B cell (primary cell): ENCODE data around the gene PLG.

Experiments used
- CTCF ChIP-seq: fragments of 200-600 bp; IDR thresholded peaks from one replicate; pipeline ENCODE4 v1.8.0; 2022; ENCODE audit warnings: antibody characterized with exemption, mild to moderate bottlenecking
- EZH2 ChIP-seq: IDR thresholded peaks from 2 replicates; pipeline ENCODE4 v1.6.1; 2012; ENCODE audit warnings: borderline replicate concordance, low read depth, mild to moderate bottlenecking, moderate library complexity, low read length; ENCODE audit not compliant: insufficient read depth, poor library complexity, severe bottlenecking

GRCh38 chr6:160685762-160686450, 16.1 kb upstream of the PLG start:
- TF ChIP-seq CTCF (no peak), EZH2 (no peak)
